Trophoblast cell (in vitro differentiated cells and primary cell): ENCODE measurements around the gene WNT16.

Experiments
- DNase-seq, 2 donors: peaks; one replicate each; pipeline ENCODE4 v3.0.0-alpha.2; 2016
- H2AFZ ChIP-seq: 2 replicates; pipeline ENCODE4 v1.6.1; 2013; ENCODE audit warnings: low read length, moderate library complexity, mild to moderate bottlenecking; ENCODE audit not compliant: insufficient read depth, poor library complexity
- H2AK5ac ChIP-seq: 2 replicates; pipeline ENCODE4 v1.6.1; 2013; ENCODE audit warnings: mild to moderate bottlenecking, low read length
- H2BK120ac ChIP-seq: 2 replicates; pipeline ENCODE4 v1.6.1; 2013; ENCODE audit warnings: low read length, mild to moderate bottlenecking, moderate library complexity; ENCODE audit not compliant: insufficient read depth, poor library complexity
- H2BK12ac ChIP-seq: 2 replicates; pipeline ENCODE4 v1.6.1; 2013; ENCODE audit warnings: mild to moderate bottlenecking, low read length, moderate library complexity
- H2BK5ac ChIP-seq: 2 replicates; pipeline ENCODE4 v1.6.1; 2013; ENCODE audit warnings: low read length, low read depth, moderate library complexity, mild to moderate bottlenecking; ENCODE audit not compliant: poor library complexity
- H3K14ac ChIP-seq: 2 replicates; pipeline ENCODE4 v1.6.1; 2013; ENCODE audit warnings: mild to moderate bottlenecking, low read length
- H3K18ac ChIP-seq: 2 replicates; pipeline ENCODE4 v1.6.1; 2013; ENCODE audit warnings: mild to moderate bottlenecking, low read length
- H3K23ac ChIP-seq: 2 replicates; pipeline ENCODE4 v1.6.1; 2013; ENCODE audit warnings: low read length
- H3K27ac ChIP-seq: 2 replicates; pipeline ENCODE4 v1.5.1; 2013; ENCODE audit warnings: low read depth, mild to moderate bottlenecking, inconsistent platforms, low read length, moderate library complexity
- H3K27me3 ChIP-seq: 2 replicates; pipeline ENCODE4 v1.6.1; 2013; ENCODE audit warnings: inconsistent platforms, mild to moderate bottlenecking, low read length, moderate library complexity; ENCODE audit not compliant: insufficient read depth
- H3K36me3 ChIP-seq, 2 experiments: 1 replicate in 1 of 2; 2 replicates in 1 of 2; pipeline ENCODE4 v1.6.1; 2013; ENCODE audit warnings: low read length in 2 of 2, mild to moderate bottlenecking in 2 of 2, moderate library complexity in 1 of 2; ENCODE audit not compliant: insufficient read depth in 2 of 2, control insufficient read depth in 1 of 2
- H3K4ac ChIP-seq: 2 replicates; pipeline ENCODE4 v1.6.1; 2013; ENCODE audit warnings: low read depth, mild to moderate bottlenecking, low read length, moderate library complexity
- H3K4me1 ChIP-seq, 2 experiments: 1 replicate in 1 of 2; 2 replicates in 1 of 2; pipeline ENCODE4 v1.6.1; 2013; ENCODE audit warnings: low read length in 2 of 2, mild to moderate bottlenecking in 2 of 2, moderate library complexity in 1 of 2; ENCODE audit not compliant: insufficient read depth in 2 of 2, control insufficient read depth in 1 of 2
- H3K4me2 ChIP-seq: 2 replicates; pipeline ENCODE4 v1.6.1; 2013; ENCODE audit warnings: inconsistent platforms, mild to moderate bottlenecking, low read length, moderate library complexity
- H3K4me3 ChIP-seq: 2 replicates; pipeline ENCODE4 v1.5.1; 2013; ENCODE audit warnings: mild to moderate bottlenecking, low read depth, low read length, inconsistent platforms
- H3K79me1 ChIP-seq: one replicate; pipeline ENCODE4 v1.6.1; 2013; ENCODE audit warnings: low read length
- H3K79me2 ChIP-seq: 2 replicates; pipeline ENCODE4 v1.6.1; 2013; ENCODE audit warnings: low read length, mild to moderate bottlenecking; ENCODE audit not compliant: control insufficient read depth, insufficient read depth, poor library complexity
- H3K9ac ChIP-seq: 2 replicates; pipeline ENCODE4 v1.6.1; 2013; ENCODE audit warnings: mild to moderate bottlenecking, low read length
- H3K9me3 ChIP-seq: 2 replicates; pipeline ENCODE4 v1.6.1; 2013; ENCODE audit warnings: low read depth, mild to moderate bottlenecking, control low read depth, inconsistent platforms, low read length; ENCODE audit not compliant: insufficient read depth
- H4K12ac ChIP-seq: 2 replicates; pipeline ENCODE4 v1.6.1; 2013; ENCODE audit warnings: low read depth, mild to moderate bottlenecking, low read length, moderate library complexity
- H4K8ac ChIP-seq: 2 replicates; pipeline ENCODE4 v1.6.1; 2013; ENCODE audit warnings: low read depth, mild to moderate bottlenecking, low read length, moderate library complexity
- H4K91ac ChIP-seq: one replicate; pipeline ENCODE4 v1.6.1; 2013; ENCODE audit warnings: low read depth, mild to moderate bottlenecking, low read length, moderate library complexity
- WGBS: extraction: QIAGEN DNeasy Blood & Tissue Kit; methylation state at CpG from one replicate; pipeline ENCODE4 v1.1.7; 2013; ENCODE audit warnings: missing lambda C conversion rate; ENCODE audit not compliant: insufficient read length, insufficient coverage; ENCODE audit errors: extremely low coverage; 5-methylcytosine and 5-hydroxymethylcytosine counted together

WNT16 gene

DNA sequence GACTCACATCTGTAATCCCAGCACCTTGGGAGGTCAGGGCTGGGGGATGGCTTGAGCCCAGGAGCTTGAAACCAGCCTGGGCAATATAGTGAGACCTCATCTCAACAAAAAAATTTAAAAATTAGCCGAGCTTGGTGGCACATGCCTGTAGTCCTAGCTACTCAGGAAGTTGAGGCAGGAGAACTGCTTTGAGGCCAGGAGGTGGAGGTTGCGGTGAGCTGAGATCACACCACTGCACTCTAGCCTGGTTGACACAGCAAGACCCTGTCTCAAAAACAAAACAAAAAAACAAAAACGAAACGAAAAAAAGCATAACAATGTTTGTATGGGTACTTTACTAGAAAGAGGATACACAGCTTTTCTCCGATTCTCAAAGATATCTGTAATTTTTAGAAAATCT is 31.8 kb downstream of the WNT16 start:
- no peak overlapping the region for H3K27ac ChIP-seq
- no peak overlapping the region for H3K23ac ChIP-seq
- H3K4me2 ChIP-seq, result no peak overlapping the region
- no peaks in the 10 kb centered on the region for H3K79me1 ChIP-seq
- no peak overlapping the region for H4K91ac ChIP-seq
- no peak overlapping the region for H2AK5ac ChIP-seq
- H3K4ac ChIP-seq, result no peak overlapping the region
- H3K9me3 ChIP-seq, result no peaks in the 10 kb centered on the region
- H3K18ac ChIP-seq, result no peak overlapping the region
- no peak overlapping the region for H3K9ac ChIP-seq
- no CpG with 5 or more reads among the region's 5 CpGs for WGBS
- no peak overlapping the region for H3K4me3 ChIP-seq
- H3K27me3 ChIP-seq, result no peaks in the 10 kb centered on the region
- no peak overlapping the region for H2AFZ ChIP-seq
- H4K12ac ChIP-seq, result no peak overlapping the region
- H2BK12ac ChIP-seq, result no peak overlapping the region
- H3K14ac ChIP-seq, result no peak overlapping the region
- no peak overlapping the region for H4K8ac ChIP-seq
- H2BK120ac ChIP-seq, result no peak overlapping the region
- DNase-seq, result no peak
- no peaks in the 10 kb centered on the region for H3K4me1 ChIP-seq
- H3K36me3 ChIP-seq, result peaks cover 9 to 10% of the 10 kb centered on the region in 2 experiments
- H2BK5ac ChIP-seq, result no peak overlapping the region
- H3K79me2 ChIP-seq, result no peaks in the 10 kb centered on the region

DNA sequence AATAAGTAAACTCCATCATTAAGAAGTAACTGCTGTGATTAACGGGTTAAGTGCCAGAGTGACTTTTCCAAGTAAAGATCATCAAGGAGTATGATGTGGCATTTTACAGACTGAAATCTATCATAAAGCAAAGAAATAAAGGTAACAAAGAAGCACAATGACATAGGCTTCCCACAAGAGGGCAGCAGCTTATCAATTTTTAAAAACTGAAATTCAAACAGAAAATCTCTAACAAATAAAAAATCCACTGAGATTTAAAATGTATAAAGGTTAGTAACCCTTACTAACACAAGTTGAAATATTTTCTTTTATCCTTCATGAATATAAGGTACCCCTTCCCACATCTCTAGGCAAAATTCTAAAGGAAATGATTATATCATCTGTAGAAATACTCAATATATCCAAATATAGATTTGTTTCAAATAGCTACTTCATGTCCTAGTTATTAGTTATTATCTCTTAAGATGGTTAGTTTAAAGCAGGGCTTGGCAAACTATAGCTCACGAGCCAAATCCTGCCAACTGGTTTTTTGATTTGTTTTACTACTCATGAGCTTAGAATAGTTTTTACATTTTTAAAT is 38.1 kb downstream of the WNT16 start:
- Histone ChIP-seq H2BK5ac (no peak overlapping the region), H3K9ac (no peak overlapping the region), H4K12ac (no peak overlapping the region), H3K4me2 (no peak overlapping the region), H3K14ac (no peak overlapping the region), H3K4me3 (no peak overlapping the region), H3K23ac (no peak overlapping the region), H3K4ac (no peak overlapping the region), H4K91ac (no peak overlapping the region), H2BK120ac (no peak overlapping the region), H3K79me1 (no peaks in the 10 kb centered on the region), H2AFZ (no peak overlapping the region), H2BK12ac (no peak overlapping the region), H3K18ac (no peak overlapping the region), H3K36me3 (peaks cover 4 to 7% of the 10 kb centered on the region in 2 experiments), H3K27ac (no peak overlapping the region), H4K8ac (no peak overlapping the region), H3K79me2 (no peaks in the 10 kb centered on the region), H3K27me3 (no peaks in the 10 kb centered on the region), H3K9me3 (no peaks in the 10 kb centered on the region), H2AK5ac (no peak overlapping the region), H3K4me1 (no peaks in the 10 kb centered on the region)
- DNase-seq, result peak; percentile 2 to 63
- WGBS, result no CpG with 5 or more reads among the region's 2 CpGs

DNA sequence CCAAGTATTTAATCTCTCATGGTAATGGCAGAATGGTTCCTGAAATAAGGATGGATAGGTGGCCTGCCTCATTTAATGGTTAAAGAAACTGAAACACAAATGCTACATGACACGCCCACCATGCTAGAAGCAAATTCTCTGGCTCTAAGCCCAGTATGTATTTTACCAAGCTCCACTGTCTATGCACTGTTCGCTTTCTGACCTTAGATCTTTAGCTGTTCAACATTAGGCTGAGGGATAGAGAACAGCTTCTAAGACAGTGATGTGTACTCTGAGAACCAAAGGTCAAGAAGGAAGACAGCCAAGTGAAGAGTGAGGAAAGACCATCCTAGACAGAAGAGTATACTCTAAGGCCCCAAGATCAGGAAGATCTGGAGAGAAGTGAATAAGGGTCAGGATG is 40.7 kb downstream of the WNT16 start:
- H3K27ac ChIP-seq, result no peak overlapping the region
- no peak overlapping the region for H2BK12ac ChIP-seq
- no peak overlapping the region for H4K12ac ChIP-seq
- H3K36me3 ChIP-seq, result peaks cover 2 to 6% of the 10 kb centered on the region in 2 experiments
- H2BK5ac ChIP-seq, result no peak overlapping the region
- H3K4me1 ChIP-seq, result no peaks in the 10 kb centered on the region
- no peak overlapping the region for H4K8ac ChIP-seq
- H3K18ac ChIP-seq, result no peak overlapping the region
- no peak overlapping the region for H2BK120ac ChIP-seq
- no peak overlapping the region for H3K4me2 ChIP-seq
- DNase-seq, result no peak
- H2AFZ ChIP-seq, result no peak overlapping the region
- no peak overlapping the region for H3K4ac ChIP-seq
- WGBS, result no CpG with 5 or more reads among the region's 2 CpGs
- H4K91ac ChIP-seq, result no peak overlapping the region
- H3K79me1 ChIP-seq, result no peaks in the 10 kb centered on the region
- no peak overlapping the region for H2AK5ac ChIP-seq
- no peak overlapping the region for H3K9ac ChIP-seq
- no peak overlapping the region for H3K23ac ChIP-seq
- H3K14ac ChIP-seq, result no peak overlapping the region
- H3K27me3 ChIP-seq, result no peaks in the 10 kb centered on the region
- H3K79me2 ChIP-seq, result no peaks in the 10 kb centered on the region
- no peak overlapping the region for H3K4me3 ChIP-seq
- no peaks in the 10 kb centered on the region for H3K9me3 ChIP-seq

DNA sequence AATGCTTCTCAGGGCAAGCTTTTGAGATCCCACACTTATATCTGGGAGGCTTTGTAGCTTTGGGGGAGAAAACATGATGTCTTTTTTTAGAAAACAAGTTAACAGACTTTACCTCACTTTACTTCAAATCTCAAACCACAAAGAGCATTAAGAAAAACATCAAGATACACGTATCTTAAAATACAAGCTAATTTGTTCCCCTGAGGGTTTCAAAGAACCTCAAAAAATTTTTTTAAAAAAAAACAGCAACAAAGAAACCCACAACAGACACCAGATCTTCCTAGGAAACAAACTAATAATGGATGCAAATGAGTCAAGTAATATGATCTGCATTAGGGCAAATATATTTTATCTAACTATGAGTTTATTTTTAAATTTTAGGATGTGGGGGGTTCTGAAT is 42.6 kb downstream of the WNT16 start:
- Histone ChIP-seq H3K23ac (no peak overlapping the region), H3K36me3 (peaks cover 4 to 13% of the 10 kb centered on the region in 2 experiments), H2AFZ (no peak overlapping the region), H4K8ac (no peak overlapping the region), H4K12ac (no peak overlapping the region), H3K9me3 (no peaks in the 10 kb centered on the region), H3K18ac (no peak overlapping the region), H3K9ac (no peak overlapping the region), H3K4ac (no peak overlapping the region), H3K14ac (no peak overlapping the region), H4K91ac (no peak overlapping the region), H3K27me3 (no peaks in the 10 kb centered on the region), H2AK5ac (no peak overlapping the region), H3K4me3 (no peak overlapping the region), H2BK12ac (no peak overlapping the region), H3K79me2 (no peaks in the 10 kb centered on the region), H2BK5ac (no peak overlapping the region), H3K27ac (no peak overlapping the region), H2BK120ac (no peak overlapping the region), H3K4me1 (no peaks in the 10 kb centered on the region), H3K4me2 (no peak overlapping the region), H3K79me1 (no peaks in the 10 kb centered on the region)
- DNase-seq, result no peak
- no CpG with 5 or more reads among the region's 1 CpG for WGBS
